GM12872 (cell line): ENCODE results near the gene GHR.

ENCODE experiments used
- CTCF ChIP-seq: IDR thresholded peaks from 3 replicates; pipeline ENCODE4 v1.5.1; 2011; ENCODE audit warnings: low read depth, mild to moderate bottlenecking, low read length, moderate library complexity; ENCODE audit not compliant: insufficient read depth

GHR gene

GRCh38 chr5:42461507-42461906 lies 38.3 kb downstream of the GHR start:
- no peak for TF ChIP-seq CTCF

DNA sequence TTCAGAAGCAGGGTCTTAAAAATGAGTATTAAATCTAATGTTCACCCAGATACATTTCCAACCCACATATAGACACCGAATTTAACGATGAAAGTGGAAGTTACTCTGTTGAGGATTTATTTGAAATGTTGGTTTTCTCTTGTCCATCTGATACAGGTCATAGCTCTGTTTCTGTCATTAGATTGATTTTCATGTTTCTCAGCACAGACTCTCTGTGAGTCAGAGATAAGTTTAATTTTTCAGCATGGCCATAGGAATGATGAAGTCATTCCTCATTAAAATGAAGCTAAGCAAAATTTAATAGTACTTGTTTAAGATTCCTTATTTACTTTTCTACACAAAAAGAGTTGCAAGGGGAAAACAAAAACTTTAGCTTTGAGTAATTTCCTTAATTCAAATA lies 38.8 kb downstream of the GHR start:
- no peak for TF ChIP-seq CTCF

DNA sequence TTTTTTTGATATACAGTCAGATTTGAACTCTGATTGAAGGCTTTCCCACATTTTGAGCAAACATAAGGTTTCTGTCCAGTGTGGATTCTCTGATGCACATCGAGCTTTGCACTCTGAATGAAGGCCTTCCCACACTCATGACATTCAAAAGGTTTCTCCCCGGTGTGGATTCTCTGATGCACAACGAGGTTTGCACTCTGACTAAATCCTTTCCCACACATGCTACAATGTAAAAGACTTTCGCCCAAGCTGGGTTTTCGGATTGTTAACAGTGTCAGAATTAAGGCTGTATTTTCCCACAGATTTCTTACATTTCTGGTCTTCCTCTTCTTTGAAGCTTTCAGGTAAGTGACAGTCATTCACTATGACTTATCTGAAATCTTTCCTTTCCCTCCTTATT lies 44.3 kb downstream of the GHR start:
- TF ChIP-seq CTCF: no peak

- TF ChIP-seq CTCF: no peak
These were observed 44.8 kb downstream of the GHR start for GRCh38 chr5:42467981-42468524.

GRCh38 chr5:42483472-42484154 lies 60.4 kb downstream of the GHR start:
- TF ChIP-seq CTCF: no peak

DNA sequence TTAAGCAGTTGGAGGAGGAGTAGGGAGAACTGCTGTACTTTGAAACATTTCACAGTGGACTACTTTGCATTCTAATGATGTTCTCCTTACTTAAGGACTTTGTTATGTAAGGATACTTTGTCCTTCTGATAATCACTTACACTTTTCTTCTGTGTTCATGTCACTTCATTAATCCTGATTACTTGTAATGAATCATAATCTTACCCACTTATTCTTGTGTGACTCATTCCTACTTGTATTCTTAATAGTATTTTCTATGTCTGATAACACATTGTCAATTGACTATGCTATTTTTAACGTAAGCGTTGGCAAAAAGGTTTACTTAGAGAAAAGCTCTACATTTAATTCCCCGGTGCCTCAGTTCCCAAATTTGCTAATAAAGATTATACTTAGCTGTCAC lies 63.8 kb downstream of the GHR start:
- TF ChIP-seq CTCF: no peak

DNA sequence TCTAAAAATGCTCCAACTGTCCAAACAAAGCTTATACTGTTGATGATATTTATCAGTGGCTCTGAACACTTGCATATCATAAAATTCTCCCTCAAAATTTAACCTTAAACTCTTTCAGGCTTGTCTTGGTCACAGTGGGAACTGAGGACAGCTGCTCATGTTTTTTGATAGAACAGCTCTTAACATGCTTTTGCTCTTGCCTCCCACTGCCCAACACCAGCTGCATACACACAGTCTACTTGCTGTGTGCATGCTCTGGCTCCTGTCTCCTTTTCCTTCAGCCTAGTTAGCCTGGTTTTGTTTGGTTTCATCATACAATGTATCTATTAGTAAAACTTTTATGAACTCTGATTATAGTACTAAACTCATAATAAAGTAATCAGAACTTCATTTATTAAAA lies 64.6 kb downstream of the GHR start:
- no peak for TF ChIP-seq CTCF
